Panc1 (cell line): ENCODE measurements around the gene NFE2L1. TPM values are rescaled to one million over a fixed set of nuclear protein-coding genes. Genes with fewer than 3 reads are reported as not detected.

ENCODE experiments used
- ATAC-seq: fragments of 200-7000 bp; cut with Tn5 transposase; 2 replicates; pipeline ENCODE4 v1.9.1; 2020; ENCODE audit warnings: mild to moderate bottlenecking, moderate library complexity
- BruUV-seq: library from RNA; stranded (reverse); fragments of 400-500 nt; replicated peaks from 2 replicates; lab custom pipeline; 2021; lab: Mats Ljungman, UMichigan
- CTCF ChIA-PET: fragments of 300-600 bp; sonication (Branson Sonifier 250); formaldehyde crosslinking; loops from one replicate; lab custom pipeline; 2022; ENCODE audit warnings: antibody characterized with exemption; lab: Charles Lee
- POLR2A ChIA-PET: fragments of 300-600 bp; sonication (Branson Sonifier 250); formaldehyde crosslinking; loops from one replicate; lab custom pipeline; 2022; ENCODE audit warnings: antibody characterized with exemption; lab: Charles Lee
- DNase-seq: peaks from one replicate; pipeline ENCODE4 v3.0.0-alpha.2; 2010; ENCODE audit warnings: low read depth, low spot score
- H3K27ac ChIP-seq: 2 replicates; pipeline ENCODE4 v1.5.1; 2011; ENCODE audit warnings: mild to moderate bottlenecking, low read length, inconsistent platforms
- H3K27me3 ChIP-seq: fragments of 200-500 bp; sonication (Bioruptor generic); 2 replicates; pipeline ENCODE4 v1.6.0; 2014; ENCODE audit warnings: low read length, inconsistent platforms; ENCODE audit not compliant: control insufficient read depth, insufficient read depth
- H3K36me3 ChIP-seq: fragments of 200-500 bp; sonication (Bioruptor generic); 2 replicates; pipeline ENCODE4 v1.5.1; 2014; ENCODE audit warnings: inconsistent platforms, mild to moderate bottlenecking, low read length, moderate library complexity; ENCODE audit not compliant: control insufficient read depth, insufficient read depth
- H3K4me1 ChIP-seq: 2 replicates; pipeline ENCODE4 v1.5.1; 2011; ENCODE audit warnings: inconsistent platforms, mild to moderate bottlenecking, low read length, moderate library complexity; ENCODE audit not compliant: control insufficient read depth, insufficient read depth
- H3K4me3 ChIP-seq, 2 experiments: 2 replicates each; pipeline ENCODE4 v1.5.1; 2011 to 2012; ENCODE audit warnings: low read depth in 2 of 2, low read length in 2 of 2, mild to moderate bottlenecking in 2 of 2, inconsistent platforms in 1 of 2, moderate library complexity in 1 of 2
- H3K9me3 ChIP-seq: fragments of 200-500 bp; sonication (Bioruptor generic); 2 replicates; pipeline ENCODE4 v1.5.1; 2014; ENCODE audit warnings: low read depth, mild to moderate bottlenecking, inconsistent platforms, low read length, moderate library complexity; ENCODE audit not compliant: control insufficient read depth, insufficient read depth
- POLR2AphosphoS5 ChIP-seq: IDR thresholded peaks from 2 replicates; pipeline ENCODE4 v1.6.1; 2012; ENCODE audit warnings: mild to moderate bottlenecking, low read depth, low read length, moderate library complexity
- REST ChIP-seq, 2 experiments: IDR thresholded peaks; 2 replicates each; pipeline ENCODE4 v1.6.1; 2011 to 2012; ENCODE audit warnings: low read depth in 2 of 2, control low read depth in 1 of 2, low read length in 1 of 2, mild to moderate bottlenecking in 1 of 2, moderate library complexity in 1 of 2; ENCODE audit not compliant: insufficient read depth in 1 of 2
- SIN3A ChIP-seq: IDR thresholded peaks from 2 replicates; pipeline ENCODE4 v1.6.1; 2012; ENCODE audit warnings: low read depth, mild to moderate bottlenecking, low read length, moderate library complexity, borderline replicate concordance; ENCODE audit not compliant: insufficient read depth
- TCF7L2 ChIP-seq: IDR thresholded peaks from 2 replicates; pipeline ENCODE4 v1.6.1; 2011; ENCODE audit warnings: mild to moderate bottlenecking, low read depth, low read length, inconsistent platforms
- in situ Hi-C: cut with HindIII; loops from 2 replicates; pipeline ENCODE4 v1.10.0; 2016; ENCODE audit warnings: low sequenced_read_pairs, low pct_unique_long_range_greater_than_20kb
- intact Hi-C: fragments of 100-400 bp; cut with micrococcal nuclease; formaldehyde crosslinking; loops from one replicate; pipeline ENCODE4 v1.10.0; 2022; ENCODE audit not compliant: unreplicated experiment
- total RNA-seq: library from RNA; stranded (reverse); gene quantifications from one replicate; pipeline ENCODE4 v1.2.1, GENCODE V29; 2021; ENCODE audit not compliant: unreplicated experiment
- TF ChIP-seq, protein P1 (sequence below): fragments of 450-650 bp; IDR thresholded peaks from 2 replicates; pipeline ENCODE4 v1.5.1; 2017; ENCODE audit warnings: mild to moderate bottlenecking

Gene NFE2L1
- total RNA-seq, 1 experiment from 2014 or later = 210 TPM

DNA sequence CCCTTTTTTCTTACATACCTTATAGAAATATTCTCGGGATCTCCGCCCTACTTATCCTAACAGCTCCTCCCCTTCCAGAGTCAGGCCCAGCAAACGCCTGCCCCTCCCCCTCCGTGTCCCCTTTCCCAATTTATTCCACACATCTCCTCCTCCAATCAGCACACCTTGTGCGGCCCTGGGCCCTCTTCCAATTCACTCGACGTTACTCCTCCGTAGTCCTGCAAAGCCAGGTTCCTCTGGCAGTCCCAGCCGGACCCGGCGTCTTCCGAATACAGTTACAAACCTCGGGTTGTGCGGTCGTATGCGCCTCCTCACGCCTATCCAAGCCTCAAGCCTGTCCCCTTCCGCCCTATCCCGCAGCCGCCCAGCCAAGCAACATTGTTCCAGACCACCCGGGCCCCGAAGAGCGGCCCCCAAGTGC lies 52.4 kb downstream of the NFE2L1 start:
- POLR2A ChIA-PET = interaction anchor here (0.7 kb wide), 1 partner anchor 228 kb away, joined by 6 read pairs; no protein-coding TSS in a partner anchor
- DNase-seq = peak; percentile 12
- CTCF ChIA-PET = no interaction called here
- Histone ChIP-seq H3K27ac (peak overlapping the region; percentile 86), H3K27me3 (no peaks in the 10 kb centered on the region), H3K4me1 (peaks cover 13% of the 10 kb centered on the region), H3K4me3 (peak overlapping the region; percentile 66 to 78), H3K36me3 (peaks cover 4% of the 10 kb centered on the region; the same call in 1 of the 2 replicates), H3K9me3 (no peaks in the 10 kb centered on the region)
- no TSS peak for BruUV-seq
- in situ Hi-C loops = no loop called here
- no peak for TF ChIP-seq REST (IDR thresholded peaks at IDR 0.05; ENCODE audit: insufficient read depth in 1 of 2, low read depth in 2 of 2, low read length in 1 of 2)
- TF ChIP-seq, protein P1, sequence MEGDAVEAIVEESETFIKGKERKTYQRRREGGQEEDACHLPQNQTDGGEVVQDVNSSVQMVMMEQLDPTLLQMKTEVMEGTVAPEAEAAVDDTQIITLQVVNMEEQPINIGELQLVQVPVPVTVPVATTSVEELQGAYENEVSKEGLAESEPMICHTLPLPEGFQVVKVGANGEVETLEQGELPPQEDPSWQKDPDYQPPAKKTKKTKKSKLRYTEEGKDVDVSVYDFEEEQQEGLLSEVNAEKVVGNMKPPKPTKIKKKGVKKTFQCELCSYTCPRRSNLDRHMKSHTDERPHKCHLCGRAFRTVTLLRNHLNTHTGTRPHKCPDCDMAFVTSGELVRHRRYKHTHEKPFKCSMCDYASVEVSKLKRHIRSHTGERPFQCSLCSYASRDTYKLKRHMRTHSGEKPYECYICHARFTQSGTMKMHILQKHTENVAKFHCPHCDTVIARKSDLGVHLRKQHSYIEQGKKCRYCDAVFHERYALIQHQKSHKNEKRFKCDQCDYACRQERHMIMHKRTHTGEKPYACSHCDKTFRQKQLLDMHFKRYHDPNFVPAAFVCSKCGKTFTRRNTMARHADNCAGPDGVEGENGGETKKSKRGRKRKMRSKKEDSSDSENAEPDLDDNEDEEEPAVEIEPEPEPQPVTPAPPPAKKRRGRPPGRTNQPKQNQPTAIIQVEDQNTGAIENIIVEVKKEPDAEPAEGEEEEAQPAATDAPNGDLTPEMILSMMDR = no peak
- no peak for TF ChIP-seq POLR2AphosphoS5
- TF ChIP-seq SIN3A = no peak
- no peak for TF ChIP-seq TCF7L2
- ATAC-seq = peak; percentile 46
- intact Hi-C loops = no loop called here

GRCh38 chr17:48101012-48101720 lies 53.0 kb downstream of the NFE2L1 start, which contains the start of gene CBX1:
TSS of gene CBX1 (minus strand) at chr17:48101478. CDS start at chr17:48077004, 24,474 bp downstream.
- no peaks in the 10 kb centered on the region for H3K9me3 ChIP-seq
- ATAC-seq = peak; percentile 98
- ChIA-PET CTCF (no interaction called here), POLR2A (interaction anchor here (0.6 to 0.7 kb wide), 2 partner anchors 126 to 228 kb away, joined by 3 to 6 read pairs; no protein-coding TSS in a partner anchor)
- H3K4me3 ChIP-seq = peak within 1 kb of the TSS; percentile 66 to 78
- in situ Hi-C loops = no loop called here
- H3K27ac ChIP-seq = peak within 1 kb of the TSS; percentile 86
- H3K4me1 ChIP-seq = peaks cover 13% of the 10 kb centered on the region
- H3K27me3 ChIP-seq = no peaks in the 10 kb centered on the region
- BruUV-seq = no TSS peak
- intact Hi-C loops = no loop called here
- TF ChIP-seq TCF7L2 (peak; percentile 24; the same call in 1 of the 2 replicates), SIN3A (0 out of 2 replicates have a peak, but pooled peaks have one; percentile 41), POLR2AphosphoS5 (0 out of 2 replicates have a peak, but pooled peaks have one; percentile 75), REST (IDR thresholded peaks at IDR 0.05; ENCODE audit: insufficient read depth in 1 of 2, low read depth in 2 of 2, low read length in 1 of 2) (no peak)
- TF ChIP-seq, protein P1 = no peak
- peaks cover 4% of the 10 kb centered on the region; the same call in 1 of the 2 replicates for H3K36me3 ChIP-seq
- DNase-seq = peak; percentile 72
